Astrocyte of the spinal cord (primary cell): ENCODE results near the gene MAN1A1.

ENCODE experiments used
- DNase-seq: peaks from one replicate; pipeline ENCODE4 v3.0.0; 2011; ENCODE audit warnings: low read depth, low spot score
- H3K4me3 ChIP-seq: 2 replicates; pipeline ENCODE4 v1.5.1; 2011; ENCODE audit warnings: low read depth, mild to moderate bottlenecking, low read length, moderate library complexity
- CTCF ChIP-seq: IDR thresholded peaks from 2 replicates; pipeline ENCODE4 v1.5.1; 2012; ENCODE audit warnings: low read depth, mild to moderate bottlenecking, low read length, inconsistent platforms
- in situ Hi-C: cut with HindIII; loops from 2 replicates; pipeline ENCODE4 v1.10.0; 2017; ENCODE audit warnings: low sequenced_read_pairs

MAN1A1 gene

GRCh38 chr6:119129148-119129967 lies 220.2 kb downstream of the MAN1A1 start:
- in situ Hi-C loops: loop anchor here (25.0 kb wide), 1 partner anchor 183 kb away; no protein-coding TSS in a partner anchor
- H3K4me3 ChIP-seq: no peak overlapping the region
- TF ChIP-seq CTCF: peak; percentile 81
- DNase-seq: peak; percentile 83

GRCh38 chr6:119128252-119128912 lies 221.2 kb downstream of the MAN1A1 start:
- in situ Hi-C loops: loop anchor here (25.0 kb wide), 1 partner anchor 184 kb away; no protein-coding TSS in a partner anchor
- DNase-seq: no peak
- TF ChIP-seq CTCF: no peak
- no peak overlapping the region for H3K4me3 ChIP-seq

DNA sequence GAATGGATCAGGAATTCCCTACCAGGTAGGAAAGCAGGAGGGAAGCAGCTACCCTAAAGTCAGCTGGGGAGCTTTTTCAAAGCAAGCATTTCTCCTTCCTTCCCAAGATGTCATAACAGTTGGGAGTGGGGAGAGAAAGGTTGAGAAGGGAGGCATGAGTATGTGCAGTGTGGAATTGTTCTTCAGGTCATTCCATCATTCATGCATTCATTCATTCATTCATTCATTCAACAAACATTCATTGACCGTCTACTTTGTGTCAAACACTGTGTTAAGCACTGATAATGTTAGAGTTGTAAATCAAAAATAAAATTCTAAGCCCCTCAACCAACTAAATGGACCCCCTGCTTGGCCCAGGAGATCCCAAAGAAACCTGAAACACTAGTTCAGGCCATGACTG lies 221.9 kb downstream of the MAN1A1 start:
- DNase-seq: no peak
- in situ Hi-C loops: loop anchor here (25.0 kb wide), 1 partner anchor 185 kb away; no protein-coding TSS in a partner anchor
- no peak for TF ChIP-seq CTCF
- no peak overlapping the region for H3K4me3 ChIP-seq
